GM12801 (cell line): ENCODE data around the gene KCNK16.

Experiments
- CTCF ChIP-seq: IDR thresholded peaks from one replicate; pipeline ENCODE4 v1.5.1; 2011; ENCODE audit warnings: control low read depth; ENCODE audit not compliant: insufficient read length; ENCODE audit errors: extremely low read depth

KCNK16 gene

DNA sequence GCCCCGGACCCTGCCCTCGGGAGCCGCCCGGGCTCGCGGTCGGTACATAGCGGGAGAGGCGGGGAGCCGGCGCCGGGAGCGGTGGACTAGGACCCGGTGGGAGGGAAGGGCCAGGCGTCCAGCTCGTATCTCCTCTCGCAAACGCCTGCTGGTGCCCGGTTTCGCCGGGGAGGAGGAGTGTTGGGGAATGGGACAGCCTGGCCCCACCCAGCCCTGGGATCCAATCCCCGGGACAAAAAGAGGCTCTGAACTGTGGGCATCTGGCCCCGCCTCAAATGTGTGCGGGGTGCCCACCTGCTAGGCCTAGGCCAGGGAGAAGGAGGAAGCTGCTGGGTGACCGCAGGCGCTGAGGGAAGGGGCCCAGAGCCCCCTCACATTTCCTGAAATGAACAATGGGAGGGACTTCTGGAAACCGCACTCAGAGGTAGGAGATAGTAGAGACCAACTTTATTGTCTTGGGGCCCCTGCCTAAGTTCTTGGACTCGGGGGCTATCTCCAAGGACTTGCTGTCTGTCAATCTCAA, 8.2 kb downstream of the KCNK16 start, which contains the start of gene KCNK17:
Gene KCNK17 (minus strand): TSS at position 147 of the 523 bp plus-strand sequence. CDS start 99 bp downstream, at position 48.
- no peak for TF ChIP-seq CTCF

DNA sequence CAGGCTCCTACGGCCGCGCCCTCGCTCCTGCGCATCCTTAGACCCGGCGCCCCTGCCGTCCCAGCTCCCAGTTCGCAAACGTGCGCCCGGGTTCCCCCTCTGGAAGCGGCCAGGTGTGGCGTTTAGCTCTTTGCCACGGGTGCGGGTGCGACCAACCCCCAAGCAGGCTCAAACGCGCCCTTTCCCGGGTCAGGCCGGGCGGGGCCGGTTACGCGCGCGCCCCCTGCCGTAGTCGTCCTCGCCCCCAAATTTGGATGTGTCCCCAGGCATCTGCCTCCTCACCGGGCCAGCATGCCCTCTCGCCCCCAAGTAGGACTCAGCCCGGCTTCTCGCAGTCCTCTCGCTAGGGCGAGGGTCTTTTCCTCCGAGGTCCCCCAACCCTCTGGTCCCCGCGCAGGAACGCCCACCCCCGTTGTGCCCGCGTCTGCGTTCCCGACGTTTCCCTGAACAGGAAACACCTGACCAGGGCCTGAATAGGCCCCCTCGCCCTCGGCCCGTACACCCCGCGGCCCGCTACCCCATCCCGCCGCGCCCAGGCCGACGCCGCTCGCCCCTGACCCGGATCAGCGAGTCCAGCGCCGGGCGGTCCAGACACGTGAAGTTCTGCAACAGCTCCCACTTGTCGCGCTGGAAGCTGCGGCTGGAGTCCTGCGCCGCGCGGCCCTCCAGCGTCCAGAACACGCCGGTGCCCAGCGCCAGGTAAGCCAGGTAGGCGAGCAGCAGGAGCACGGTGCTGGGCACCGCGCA, 8.8 kb downstream of the KCNK16 start:
- TF ChIP-seq CTCF = no peak

- no peak for TF ChIP-seq CTCF
Observed at GRCh38 chr6:39312912-39313525, 9.5 kb downstream of the KCNK16 start.

DNA sequence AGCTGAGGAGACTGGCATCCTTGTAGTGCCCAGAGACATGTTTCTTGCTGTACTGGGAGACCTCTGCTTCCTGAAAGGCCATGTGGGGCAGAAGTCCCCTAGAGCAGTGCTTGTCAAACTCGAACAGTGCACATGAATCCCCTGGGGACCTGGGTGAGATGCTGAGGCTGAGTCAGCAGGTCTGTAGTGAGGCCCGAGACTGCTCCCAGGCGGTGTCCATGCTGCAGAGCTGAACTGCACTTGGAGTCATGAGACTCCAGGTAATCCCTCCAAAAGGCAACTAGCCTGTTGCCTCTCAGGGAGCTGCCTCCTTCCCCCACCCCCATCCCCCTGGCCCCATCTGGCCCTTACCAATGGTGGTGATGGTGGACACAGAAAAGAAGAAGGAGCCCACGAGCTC, 12.0 kb downstream of the KCNK16 start:
- no peak for TF ChIP-seq CTCF

GRCh38 chr6:39309942-39310531, 12.5 kb downstream of the KCNK16 start:
- no peak for TF ChIP-seq CTCF

- no peak for TF ChIP-seq CTCF
Observed at GRCh38 chr6:39307462-39307861, 15.0 kb downstream of the KCNK16 start.

- no peak for TF ChIP-seq CTCF
Observed at GRCh38 chr6:39304951-39305350, 17.6 kb downstream of the KCNK16 start.
